K562 (cell line): ENCODE data around the gene ELOVL5. TPM values are rescaled to one million over a fixed set of nuclear protein-coding genes. Genes with fewer than 3 reads are reported as not detected.
A peak's percentile ranks its signal among the peaks of the same experiment; 100 is the strongest.

ENCODE experiments used
- CC2D1A ChIP-seq: fragments of 450-650 bp; IDR thresholded peaks from 2 replicates; pipeline ENCODE4 v1.6.1; 2017; ENCODE audit warnings: mild to moderate bottlenecking
- ERF ChIP-seq: fragments of 450-650 bp; formaldehyde crosslinking; IDR thresholded peaks from 2 replicates; pipeline ENCODE4 v1.4.0; 2020; ENCODE audit warnings: mild to moderate bottlenecking, mixed read lengths
- ETV5 ChIP-seq: sonication (generic); formaldehyde crosslinking; IDR thresholded peaks from 2 replicates; pipeline ENCODE4 v1.4.0; 2020; ENCODE audit warnings: low read depth, mild to moderate bottlenecking, missing genetic modification reagents
- KDM5B ChIP-seq: fragments of 200-600 bp; sonication (generic); IDR thresholded peaks from 2 replicates; pipeline ENCODE4 v1.6.1; 2012; ENCODE audit warnings: low read depth, mild to moderate bottlenecking, moderate library complexity, low read length, control low read depth, inconsistent platforms; ENCODE audit not compliant: insufficient replicate concordance
- MTA3 ChIP-seq: fragments of 450-650 bp; formaldehyde crosslinking; IDR thresholded peaks from 2 replicates; pipeline ENCODE4 v1.6.1; 2017; ENCODE audit warnings: mild to moderate bottlenecking, borderline replicate concordance
- MYNN ChIP-seq, 2 experiments: sonication (generic); formaldehyde crosslinking in 1 of 2; IDR thresholded peaks; 2 replicates each; pipeline versions ENCODE4 v1.5.0 to v1.6.1; 2016 to 2020; ENCODE audit warnings: antibody characterized with exemption in 1 of 2, missing genetic modification reagents in 1 of 2
- NRF1 ChIP-seq, 2 experiments: fragments of 450-650 bp; IDR thresholded peaks in 1 of 2; conservative IDR thresholded peaks in 1 of 2; 2 replicates each; pipeline ENCODE4 v1.6.1; 2014; ENCODE audit warnings: mild to moderate bottlenecking in 2 of 2
- RFX5 ChIP-seq: IDR thresholded peaks from 2 replicates; pipeline ENCODE4 v1.6.1; 2011; ENCODE audit warnings: low read depth, mild to moderate bottlenecking, improper control_type of control experiment, low read length
- STAT5B ChIP-seq: fragments of 250-450 bp; sonication (Bioruptor Pico); IDR thresholded peaks from 2 replicates; pipeline ENCODE4 v1.8.0; 2021; ENCODE audit warnings: mild to moderate bottlenecking, inconsistent platforms
- TCF3 ChIP-seq: sonication (generic); formaldehyde crosslinking; IDR thresholded peaks from 2 replicates; pipeline ENCODE4 v1.4.0; 2020; ENCODE audit warnings: mild to moderate bottlenecking, missing genetic modification reagents
- ZNF766 ChIP-seq: fragments of 200-800 bp; sonication (Bioruptor generic); conservative IDR thresholded peaks from 2 replicates; pipeline ENCODE4 v1.6.1; 2016; ENCODE audit warnings: missing genetic modification characterization, missing compliant biosample characterization
- polyA plus RNA-seq, 8 experiments: library from polyadenylated mRNA; depleted of rRNA in 4 of 8; stranded (reverse) in 5 of 8; unstranded in 3 of 8; fragments of >200 nt; fragmentation: Nextera tagmentation in 2 of 8; fragmentation: Illumina TruSeq in 1 of 8; extraction: Ambion mirVana in 2 of 8; extraction: Trizol in 1 of 8; gene quantifications; 2 replicates each; pipeline versions ENCODE4 v1.2.1 to v1.2.3, GENCODE V29; 2011 to 2014; ENCODE audit warnings: inconsistent platforms in 1 of 8, missing spikeins in 1 of 8
- total RNA-seq, 7 experiments: library from RNA; depleted of rRNA in 6 of 7; stranded (reverse); fragments of >200 nt in 6 of 7; fragmentation: Illumina TruSeq in 2 of 7; extraction: Trizol in 2 of 7; gene quantifications; 2 replicates each; pipeline versions ENCODE4 v1.2.1 to v1.2.3, GENCODE V29; 2011 to 2021; ENCODE audit warnings: low replicate concordance in 1 of 7
- TF ChIP-seq, protein P1 (sequence below), 2 experiments: fragments of 200-800 bp in 1 of 2; sonication (Bioruptor generic) in 1 of 2; sonication (generic) in 1 of 2; formaldehyde crosslinking in 1 of 2; IDR thresholded peaks in 1 of 2; conservative IDR thresholded peaks in 1 of 2; 2 replicates each; pipeline versions ENCODE4 v1.5.0 to v1.6.1; 2016 to 2020; ENCODE audit warnings: missing compliant biosample characterization in 1 of 2, missing genetic modification characterization in 1 of 2, missing genetic modification reagents in 1 of 2
- TF ChIP-seq, protein P2 (sequence below): fragments of 250-450 bp; sonication (Bioruptor Pico); IDR thresholded peaks from 2 replicates; pipeline ENCODE4 v1.8.0; 2021; ENCODE audit warnings: moderate library complexity, mild to moderate bottlenecking, inconsistent platforms
- TF ChIP-seq, protein P3 (sequence below): fragments of 250-450 bp; sonication (Bioruptor Pico); IDR thresholded peaks from 2 replicates; pipeline ENCODE4 v1.8.0; 2022; ENCODE audit warnings: moderate library complexity, mild to moderate bottlenecking, inconsistent platforms

ELOVL5 gene
- total and polyA plus RNA-seq, 9 of the 15 experiments (the other 6 are each of a cell fraction or from before 2014, with no cell fraction given) = 70.6 to 245 (median 132) TPM

DNA sequence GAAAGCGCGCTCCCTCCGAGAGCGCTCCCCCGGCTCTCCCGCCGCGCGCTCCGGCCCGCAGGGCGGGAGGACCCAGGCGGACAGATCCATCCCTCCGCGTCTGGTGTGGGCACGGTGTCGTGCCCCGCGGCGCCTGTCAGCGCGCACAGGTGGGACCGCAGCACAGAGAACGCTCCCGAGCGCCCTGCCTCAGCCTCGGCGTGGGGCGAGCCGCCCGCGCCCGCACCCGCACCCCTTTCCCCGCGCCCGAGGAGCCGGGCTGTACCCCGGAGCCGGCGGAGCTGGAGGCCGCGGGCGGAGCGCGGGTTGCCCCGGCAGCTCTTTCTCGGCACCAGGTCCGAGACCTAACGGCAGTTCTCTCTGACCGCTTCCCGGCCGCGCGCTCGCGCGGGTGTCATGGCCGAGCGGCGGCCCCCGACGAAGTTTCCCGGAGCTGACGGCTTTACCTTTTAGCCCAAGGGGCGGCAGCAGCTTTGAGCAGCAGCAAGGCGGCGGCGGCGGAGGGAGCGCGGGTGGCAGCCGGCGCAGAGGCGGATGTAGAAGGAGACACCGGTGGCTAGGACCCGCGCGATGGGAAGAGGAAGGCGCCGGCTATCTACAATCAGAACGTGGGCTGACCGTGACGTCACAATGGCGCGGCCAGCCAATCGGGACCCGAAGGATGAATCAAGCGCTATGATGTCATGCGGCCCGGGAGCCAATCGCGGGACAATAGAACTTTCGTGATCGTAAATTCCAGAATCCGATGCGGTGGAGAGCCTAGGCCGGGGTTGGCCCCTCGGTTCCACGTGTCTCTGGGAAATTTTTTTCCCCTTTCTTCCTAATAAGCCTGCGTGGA, at the start of gene ELOVL5 (continued):
- no peak for TF ChIP-seq ERF
- TF ChIP-seq, protein P1, sequence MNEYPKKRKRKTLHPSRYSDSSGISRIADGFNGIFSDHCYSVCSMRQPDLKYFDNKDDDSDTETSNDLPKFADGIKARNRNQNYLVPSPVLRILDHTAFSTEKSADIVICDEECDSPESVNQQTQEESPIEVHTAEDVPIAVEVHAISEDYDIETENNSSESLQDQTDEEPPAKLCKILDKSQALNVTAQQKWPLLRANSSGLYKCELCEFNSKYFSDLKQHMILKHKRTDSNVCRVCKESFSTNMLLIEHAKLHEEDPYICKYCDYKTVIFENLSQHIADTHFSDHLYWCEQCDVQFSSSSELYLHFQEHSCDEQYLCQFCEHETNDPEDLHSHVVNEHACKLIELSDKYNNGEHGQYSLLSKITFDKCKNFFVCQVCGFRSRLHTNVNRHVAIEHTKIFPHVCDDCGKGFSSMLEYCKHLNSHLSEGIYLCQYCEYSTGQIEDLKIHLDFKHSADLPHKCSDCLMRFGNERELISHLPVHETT (CRISPR knock-in tag; conservative IDR thresholded peaks at IDR 0.05 in 1 of 2, IDR thresholded peaks at IDR 0.05 in 1 of 2) = 0 out of 4 replicates have a peak, but pooled peaks of 1 of the 2 experiments have one; percentile 46
- peak in 1 of 2 experiments; percentile 90; a peak in 3 of 4 replicates for TF ChIP-seq NRF1 (conservative IDR thresholded peaks at IDR 0.05 in 1 of 2, IDR thresholded peaks at IDR 0.05 in 1 of 2)
- TF ChIP-seq RFX5 = peak; percentile 75
- TF ChIP-seq TCF3 (CRISPR knock-in tag) = no peak
- TF ChIP-seq STAT5B (CRISPR knock-in tag) = no peak
- peak; percentile 60; the same call in 1 of the 2 replicates for TF ChIP-seq ETV5 (CRISPR knock-in tag)
- TF ChIP-seq MTA3 = peak; percentile 99
- TF ChIP-seq MYNN (IDR thresholded peaks at IDR 0.05) = no peak
- TF ChIP-seq MYNN (CRISPR knock-in tag; IDR thresholded peaks at IDR 0.05) = no peak
- TF ChIP-seq, protein P2, sequence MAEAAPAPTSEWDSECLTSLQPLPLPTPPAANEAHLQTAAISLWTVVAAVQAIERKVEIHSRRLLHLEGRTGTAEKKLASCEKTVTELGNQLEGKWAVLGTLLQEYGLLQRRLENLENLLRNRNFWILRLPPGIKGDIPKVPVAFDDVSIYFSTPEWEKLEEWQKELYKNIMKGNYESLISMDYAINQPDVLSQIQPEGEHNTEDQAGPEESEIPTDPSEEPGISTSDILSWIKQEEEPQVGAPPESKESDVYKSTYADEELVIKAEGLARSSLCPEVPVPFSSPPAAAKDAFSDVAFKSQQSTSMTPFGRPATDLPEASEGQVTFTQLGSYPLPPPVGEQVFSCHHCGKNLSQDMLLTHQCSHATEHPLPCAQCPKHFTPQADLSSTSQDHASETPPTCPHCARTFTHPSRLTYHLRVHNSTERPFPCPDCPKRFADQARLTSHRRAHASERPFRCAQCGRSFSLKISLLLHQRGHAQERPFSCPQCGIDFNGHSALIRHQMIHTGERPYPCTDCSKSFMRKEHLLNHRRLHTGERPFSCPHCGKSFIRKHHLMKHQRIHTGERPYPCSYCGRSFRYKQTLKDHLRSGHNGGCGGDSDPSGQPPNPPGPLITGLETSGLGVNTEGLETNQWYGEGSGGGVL (CRISPR knock-in tag) = no peak
- peak; percentile 92 for TF ChIP-seq CC2D1A
- TF ChIP-seq KDM5B = peak; percentile 59
- TF ChIP-seq, protein P3, sequence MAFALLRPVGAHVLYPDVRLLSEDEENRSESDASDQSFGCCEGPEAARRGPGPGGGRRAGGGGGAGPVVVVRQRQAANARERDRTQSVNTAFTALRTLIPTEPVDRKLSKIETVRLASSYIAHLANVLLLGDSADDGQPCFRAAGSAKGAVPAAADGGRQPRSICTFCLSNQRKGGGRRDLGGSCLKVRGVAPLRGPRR (CRISPR knock-in tag) = no peak
- 0 out of 2 replicates have a peak, but pooled peaks have one; percentile 17 for TF ChIP-seq ZNF766 (CRISPR knock-in tag)
